Thyroid gland (tissue), 4 donors: ENCODE results near the gene PCDH15. TPM values are rescaled to one million over a fixed set of nuclear protein-coding genes. Genes with fewer than 3 reads are reported as not detected.

Experiments used
- DNase-seq, 2 donors: peaks; one replicate each; pipeline ENCODE4 v3.0.0-alpha.2; 2019
- H3K27ac ChIP-seq, 3 donors: fragments of 200-600 bp; sonication (generic); 1 replicate in 2 of 3; 2 replicates in 1 of 3; pipeline ENCODE4 v1.5.1; 2016 to 2019; ENCODE audit warnings: mild to moderate bottlenecking in 1 of 3, moderate library complexity in 1 of 3
- H3K27me3 ChIP-seq: fragments of 200-600 bp; sonication (generic); one replicate; pipeline ENCODE4 v1.5.1; 2019
- H3K36me3 ChIP-seq, 2 donors: fragments of 200-600 bp; sonication (generic); one replicate each; pipeline ENCODE4 v1.5.1; 2016 to 2019
- H3K4me1 ChIP-seq, 2 donors: fragments of 200-600 bp; sonication (generic); one replicate each; pipeline ENCODE4 v1.5.1; 2017 to 2019
- H3K4me3 ChIP-seq, 3 donors: fragments of 200-600 bp; sonication (generic); replicated peaks in 1 of 3; 1 replicate in 2 of 3; 2 replicates in 1 of 3; pipeline ENCODE4 v1.5.1; 2016; ENCODE audit warnings: mild to moderate bottlenecking in 1 of 3
- H3K9me3 ChIP-seq: fragments of 200-600 bp; sonication (generic); one replicate; pipeline ENCODE4 v1.5.1; 2017
- POLR2A ChIP-seq, 2 donors: fragments of 450-650 bp; IDR thresholded peaks; one replicate each; pipeline ENCODE4 v1.6.1; 2017; ENCODE audit warnings: antibody characterized with exemption in 2 of 2, mild to moderate bottlenecking in 2 of 2, moderate library complexity in 1 of 2
- WGBS, 2 donors: methylation state at CpG; one replicate each; pipeline ENCODE4 v1.1.5; 2017; 5-methylcytosine and 5-hydroxymethylcytosine counted together
- intact Hi-C: fragments of 100-400 bp; cut with DNase I; formaldehyde crosslinking; loops from one replicate; pipeline ENCODE4 v1.15.1; 2023
- total RNA-seq, 4 donors: library from RNA; depleted of rRNA; stranded (reverse); fragments of >200 nt; gene quantifications; one replicate each; pipeline ENCODE4 v1.2.3, GENCODE V29; 2016
- TF ChIP-seq, protein P1 (sequence below), 6 experiments: fragments of 200-600 bp in 3 of 6; fragments of 450-650 bp in 3 of 6; sonication (generic) in 3 of 6; IDR thresholded peaks; one replicate each; pipeline ENCODE4 v1.5.1; 2016 to 2019; ENCODE audit warnings: antibody characterized with exemption in 6 of 6, mild to moderate bottlenecking in 2 of 6, inconsistent platforms in 1 of 6, moderate library complexity in 1 of 6

The PCDH15 gene
- total RNA-seq, 4 donors from 2014 or later: not detected

DNA sequence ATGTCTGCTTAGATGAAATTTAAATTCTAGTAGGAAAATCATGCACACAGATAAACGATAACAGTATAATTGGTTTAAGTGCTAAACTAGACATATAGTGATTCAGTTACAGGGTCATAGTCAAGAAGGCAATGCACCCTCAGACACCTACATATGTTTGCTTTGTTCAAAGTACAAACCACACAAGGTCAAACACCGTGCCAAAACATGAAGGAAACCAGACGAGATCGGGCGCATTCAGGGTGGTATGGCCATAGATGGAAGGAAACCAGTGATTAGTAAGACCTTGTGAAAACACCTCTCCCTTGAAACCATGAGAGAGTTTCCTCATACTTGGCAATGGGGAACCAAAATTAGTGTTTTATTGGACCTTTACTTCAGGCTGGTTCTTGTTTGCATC is 906.9 kb downstream of the PCDH15 start:
- no peak for TF ChIP-seq POLR2A (IDR thresholded peaks at IDR 0.05)
- TF ChIP-seq, protein P1, sequence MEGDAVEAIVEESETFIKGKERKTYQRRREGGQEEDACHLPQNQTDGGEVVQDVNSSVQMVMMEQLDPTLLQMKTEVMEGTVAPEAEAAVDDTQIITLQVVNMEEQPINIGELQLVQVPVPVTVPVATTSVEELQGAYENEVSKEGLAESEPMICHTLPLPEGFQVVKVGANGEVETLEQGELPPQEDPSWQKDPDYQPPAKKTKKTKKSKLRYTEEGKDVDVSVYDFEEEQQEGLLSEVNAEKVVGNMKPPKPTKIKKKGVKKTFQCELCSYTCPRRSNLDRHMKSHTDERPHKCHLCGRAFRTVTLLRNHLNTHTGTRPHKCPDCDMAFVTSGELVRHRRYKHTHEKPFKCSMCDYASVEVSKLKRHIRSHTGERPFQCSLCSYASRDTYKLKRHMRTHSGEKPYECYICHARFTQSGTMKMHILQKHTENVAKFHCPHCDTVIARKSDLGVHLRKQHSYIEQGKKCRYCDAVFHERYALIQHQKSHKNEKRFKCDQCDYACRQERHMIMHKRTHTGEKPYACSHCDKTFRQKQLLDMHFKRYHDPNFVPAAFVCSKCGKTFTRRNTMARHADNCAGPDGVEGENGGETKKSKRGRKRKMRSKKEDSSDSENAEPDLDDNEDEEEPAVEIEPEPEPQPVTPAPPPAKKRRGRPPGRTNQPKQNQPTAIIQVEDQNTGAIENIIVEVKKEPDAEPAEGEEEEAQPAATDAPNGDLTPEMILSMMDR (IDR thresholded peaks at IDR 0.05): no peak
- H3K9me3 ChIP-seq: no peaks in the 10 kb centered on the region
- DNase-seq: no peak
- H3K4me1 ChIP-seq: no peaks in the 10 kb centered on the region
- intact Hi-C loops: no loop called here
- WGBS, 2 donors: 63 to 71% methylated on average over 5 of the region's 5 CpGs
- no peak overlapping the region for H3K4me3 ChIP-seq
- no peaks in the 10 kb centered on the region for H3K36me3 ChIP-seq
- no peaks in the 10 kb centered on the region for H3K27me3 ChIP-seq
- no peak overlapping the region for H3K27ac ChIP-seq

DNA sequence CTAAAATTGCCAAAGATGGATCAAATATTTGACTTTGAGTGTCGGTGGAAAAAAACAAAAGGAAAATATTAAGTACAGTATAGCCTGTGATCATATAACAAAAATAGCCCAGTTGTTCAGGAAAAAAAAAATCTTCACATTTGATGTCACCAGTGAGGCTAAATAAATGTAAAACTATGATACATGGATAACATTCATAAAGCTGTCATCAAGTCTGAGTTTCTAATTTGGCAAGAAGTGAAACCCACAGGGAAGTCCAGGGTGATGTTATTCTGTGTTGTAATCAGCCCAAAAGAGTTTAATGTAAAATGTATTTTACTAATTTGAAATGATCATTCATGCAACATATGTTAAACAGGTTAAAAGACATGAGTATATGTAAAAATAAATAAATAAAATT is 908.0 kb downstream of the PCDH15 start:
- WGBS, 2 donors: 89 to 93% methylated on average over 1 of the region's 1 CpG
- DNase-seq: no peak
- TF ChIP-seq, protein P1 (IDR thresholded peaks at IDR 0.05): no peak
- no peak for TF ChIP-seq POLR2A (IDR thresholded peaks at IDR 0.05)
- Histone ChIP-seq H3K4me3 (no peak overlapping the region), H3K27ac (no peak overlapping the region), H3K9me3 (no peaks in the 10 kb centered on the region), H3K4me1 (no peaks in the 10 kb centered on the region), H3K36me3 (no peaks in the 10 kb centered on the region), H3K27me3 (no peaks in the 10 kb centered on the region)
- intact Hi-C loops: no loop called here

DNA sequence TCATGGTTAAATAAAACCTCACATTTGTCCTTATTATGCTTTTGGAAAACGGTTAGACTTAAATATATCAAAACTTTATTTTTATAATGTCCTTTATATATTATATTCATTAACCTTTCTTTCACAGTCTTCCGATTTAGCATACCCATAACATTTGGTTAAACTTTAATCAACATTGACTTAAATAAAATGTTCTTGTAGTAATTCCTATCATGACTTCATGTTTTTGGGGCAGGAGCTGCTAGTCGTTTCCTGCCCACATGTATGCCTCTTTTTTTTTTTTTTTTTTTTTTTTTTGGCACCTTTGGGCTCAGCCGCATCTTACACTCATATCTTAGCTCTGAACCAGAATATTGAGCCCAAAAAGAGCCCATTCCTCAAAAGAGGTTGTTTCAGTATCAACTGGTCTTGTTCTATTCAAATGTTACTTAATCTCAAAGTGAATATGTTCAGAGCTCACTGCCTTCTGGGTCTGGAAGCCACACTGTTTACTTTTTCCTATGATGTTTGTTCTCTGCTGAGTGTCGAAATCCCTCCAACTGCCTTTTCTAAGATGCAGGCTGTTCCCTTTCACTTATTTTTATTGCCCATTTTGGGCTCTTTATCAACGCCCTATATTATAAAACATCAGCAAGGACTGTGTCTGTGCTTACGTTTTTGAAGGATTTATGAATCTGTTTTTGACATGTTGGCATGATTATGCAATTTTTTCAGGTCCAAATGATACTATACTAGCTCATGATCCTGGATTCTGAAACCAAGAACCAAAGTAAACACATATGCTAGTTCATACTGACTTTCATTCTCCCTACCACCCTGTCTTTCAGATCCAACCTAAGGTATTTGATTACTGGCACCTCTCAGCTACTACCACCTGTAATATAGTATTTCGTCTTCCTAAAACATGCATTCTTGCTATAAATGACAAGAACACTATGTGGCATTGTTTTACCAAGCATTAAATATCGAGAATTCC is 914.4 kb downstream of the PCDH15 start:
- no peaks in the 10 kb centered on the region for H3K27me3 ChIP-seq
- H3K4me1 ChIP-seq: no peaks in the 10 kb centered on the region
- WGBS, 2 donors: 82 to 88% methylated on average over 9 of the region's 9 CpGs
- DNase-seq: no peak
- H3K36me3 ChIP-seq: no peaks in the 10 kb centered on the region
- no peak overlapping the region for H3K27ac ChIP-seq
- H3K9me3 ChIP-seq: no peaks in the 10 kb centered on the region
- intact Hi-C loops: no loop called here
- TF ChIP-seq, protein P1 (IDR thresholded peaks at IDR 0.05): no peak
- TF ChIP-seq POLR2A (IDR thresholded peaks at IDR 0.05): no peak
- H3K4me3 ChIP-seq: no peak overlapping the region

DNA sequence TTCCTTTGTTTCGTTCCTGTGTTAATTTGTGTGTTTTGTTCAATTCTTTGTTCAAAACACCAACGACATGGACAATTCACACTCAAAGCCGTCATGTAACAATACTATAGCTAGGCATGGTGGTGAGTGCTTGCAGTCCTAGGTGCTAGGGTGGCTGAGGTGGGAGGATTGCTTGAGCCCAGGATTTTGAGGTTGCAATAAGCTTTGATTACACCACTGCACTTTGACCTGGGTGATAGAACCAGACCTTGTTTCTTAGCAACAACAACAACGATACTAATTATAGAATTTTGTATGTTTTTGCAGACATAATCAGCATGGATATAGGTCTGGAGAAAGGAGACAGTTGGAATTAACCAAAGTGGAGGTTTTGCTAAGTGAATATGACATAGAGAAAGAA is 936.2 kb downstream of the PCDH15 start:
- Histone ChIP-seq H3K27ac (no peak overlapping the region), H3K27me3 (no peaks in the 10 kb centered on the region), H3K9me3 (no peaks in the 10 kb centered on the region), H3K4me3 (no peak overlapping the region), H3K4me1 (no peaks in the 10 kb centered on the region), H3K36me3 (no peaks in the 10 kb centered on the region)
- intact Hi-C loops: no loop called here
- WGBS, 2 donors: 89 to 91% methylated on average over 4 of the region's 4 CpGs
- no peak for DNase-seq
- TF ChIP-seq, protein P1 (IDR thresholded peaks at IDR 0.05): no peak
- TF ChIP-seq POLR2A (IDR thresholded peaks at IDR 0.05): no peak

DNA sequence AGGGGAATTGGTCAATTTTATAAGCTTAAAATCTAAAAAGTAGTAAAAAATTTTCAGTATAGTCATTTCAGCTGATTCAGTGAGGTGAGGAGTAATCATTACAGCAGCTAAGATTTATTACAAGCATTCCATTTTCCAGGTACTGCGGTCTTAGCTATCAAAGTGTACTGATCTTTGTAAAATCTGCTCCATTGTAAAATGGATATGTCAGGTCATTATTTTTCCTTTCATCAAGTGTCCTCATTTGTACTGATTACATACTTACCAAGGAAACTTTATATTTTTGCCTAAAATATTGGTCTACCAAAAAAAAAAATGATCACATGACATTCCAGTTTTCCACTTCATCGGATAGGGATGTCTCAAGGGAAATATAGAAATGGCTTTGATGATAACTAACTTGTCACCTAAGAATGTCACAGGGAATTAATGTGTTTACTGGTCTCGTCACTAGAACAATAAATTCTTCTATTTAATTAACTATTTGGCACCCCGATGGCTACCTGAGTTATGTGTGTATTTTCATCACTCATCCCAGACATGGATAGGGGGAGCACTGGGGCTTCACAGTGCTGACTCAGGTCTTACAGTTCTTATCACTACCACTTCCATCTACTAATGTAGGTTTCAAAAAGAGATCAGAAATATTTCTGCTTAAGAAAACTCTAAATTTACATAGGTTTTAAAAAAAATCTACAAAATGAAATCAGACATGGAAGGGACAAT is 948.4 kb downstream of the PCDH15 start:
- Histone ChIP-seq H3K36me3 (no peaks in the 10 kb centered on the region), H3K27me3 (no peaks in the 10 kb centered on the region), H3K4me1 (no peaks in the 10 kb centered on the region), H3K4me3 (no peak overlapping the region), H3K27ac (no peak overlapping the region), H3K9me3 (no peaks in the 10 kb centered on the region)
- DNase-seq: no peak
- TF ChIP-seq POLR2A (IDR thresholded peaks at IDR 0.05): no peak
- TF ChIP-seq, protein P1 (IDR thresholded peaks at IDR 0.05): no peak
- WGBS, 2 donors: 75 to 87% methylated on average over 4 of the region's 4 CpGs
- intact Hi-C loops: no loop called here
